GM19324 (cell line): ENCODE measurements around the gene PIK3C2G.

Source experiments
- ATAC-seq: cut with Tn5 transposase; IDR thresholded peaks from one replicate; pipeline ENCODE4 v1.9.1; 2021; ENCODE audit warnings: mild to moderate bottlenecking, moderate library complexity; ENCODE audit not compliant: unreplicated experiment, low FRiP score

Gene PIK3C2G

DNA sequence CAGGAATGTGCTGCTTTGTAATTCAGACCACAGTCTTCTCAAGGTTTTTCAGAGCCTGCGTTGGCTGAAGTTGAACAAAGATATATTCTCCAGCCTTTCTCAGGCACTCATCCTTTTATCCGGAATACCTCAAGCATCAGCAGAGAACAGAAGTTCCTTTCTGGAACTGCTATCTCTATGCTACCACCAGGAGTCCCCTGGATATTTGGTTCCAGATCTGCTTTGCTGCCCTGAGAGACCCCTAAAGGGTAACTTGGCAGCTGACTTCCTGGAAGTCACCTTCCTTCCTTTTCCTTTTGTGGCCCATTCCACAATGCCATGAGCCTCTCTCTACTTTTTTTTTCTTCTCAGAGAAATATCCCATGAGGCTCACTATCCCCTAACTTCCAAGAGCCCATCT, 288.3 kb downstream of the PIK3C2G start:
- no peak for ATAC-seq

DNA sequence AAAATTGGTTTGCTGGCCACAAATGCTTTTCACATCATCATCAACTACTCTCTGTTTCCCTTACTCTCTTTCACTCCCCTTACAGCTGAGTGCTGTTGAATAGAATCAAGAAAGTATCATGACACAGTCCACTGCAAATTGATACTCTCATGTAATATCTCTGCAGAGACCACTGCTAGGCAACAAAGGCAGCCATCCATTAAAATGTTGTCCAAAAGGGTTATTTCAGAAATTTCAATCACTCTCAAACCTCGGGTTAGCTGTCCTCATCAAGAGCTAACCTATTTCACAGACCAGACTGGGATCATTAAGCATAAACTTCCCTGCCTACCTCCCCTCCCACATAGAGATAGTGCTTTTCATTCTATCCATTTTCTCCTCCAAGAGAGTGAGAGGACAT, 289.8 kb downstream of the PIK3C2G start:
- ATAC-seq = no peak

DNA sequence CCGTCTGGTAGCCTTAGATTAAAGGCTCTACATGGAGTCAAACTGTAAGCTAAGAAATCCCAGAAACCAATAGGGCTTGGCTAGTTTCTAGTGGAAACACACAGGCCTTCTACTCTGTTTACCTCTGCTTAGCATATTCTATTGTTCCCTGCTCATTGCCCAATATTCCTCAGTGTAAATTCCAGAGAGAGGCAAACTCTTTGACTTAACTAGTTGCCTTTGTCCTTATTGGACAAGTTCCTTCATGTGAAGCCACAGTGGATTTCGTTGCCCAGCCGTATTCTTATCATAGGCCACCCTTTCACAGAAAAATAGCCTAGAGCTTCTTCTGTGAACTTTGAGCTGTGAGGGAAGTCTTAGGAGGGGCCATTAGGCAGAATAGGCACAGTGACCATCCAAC, 290.4 kb downstream of the PIK3C2G start:
- ATAC-seq = no peak

DNA sequence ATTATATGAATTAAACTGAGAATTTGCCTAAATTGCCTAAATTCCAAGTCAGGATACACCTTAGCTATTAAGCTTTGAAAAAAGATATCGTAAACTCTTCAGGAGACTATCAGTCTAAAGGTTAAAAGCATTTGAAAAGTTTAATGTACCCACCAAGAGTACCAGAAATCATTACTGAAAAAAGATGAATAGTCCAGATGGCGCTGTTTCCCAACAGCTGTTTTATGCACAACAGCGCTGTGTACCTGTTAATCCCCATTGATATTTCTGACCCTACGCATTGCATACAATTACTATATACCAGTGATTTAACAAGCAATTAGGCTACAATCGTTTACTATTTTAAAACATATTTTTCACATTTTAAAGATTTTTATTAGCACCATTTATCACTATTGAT, 291.5 kb downstream of the PIK3C2G start:
- no peak for ATAC-seq

DNA sequence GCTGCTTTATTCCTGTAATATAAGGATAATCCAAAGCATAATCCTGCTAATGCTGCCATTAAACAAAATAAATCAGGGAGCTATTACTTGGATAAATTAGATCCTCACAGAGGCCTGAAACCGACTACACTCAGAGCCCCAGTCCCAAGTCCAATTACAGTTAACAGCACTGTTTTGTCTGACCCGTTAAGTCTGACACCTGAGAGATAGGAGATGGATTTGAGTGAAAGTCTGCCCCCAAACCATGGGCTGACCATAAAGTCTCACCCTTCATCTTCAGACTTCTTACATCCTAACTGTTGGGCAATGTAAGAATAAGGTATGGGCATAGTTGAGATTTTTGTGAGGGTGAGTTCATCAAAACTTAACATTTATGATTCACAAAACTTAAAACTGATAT, 294.8 kb downstream of the PIK3C2G start:
- no peak for ATAC-seq

DNA sequence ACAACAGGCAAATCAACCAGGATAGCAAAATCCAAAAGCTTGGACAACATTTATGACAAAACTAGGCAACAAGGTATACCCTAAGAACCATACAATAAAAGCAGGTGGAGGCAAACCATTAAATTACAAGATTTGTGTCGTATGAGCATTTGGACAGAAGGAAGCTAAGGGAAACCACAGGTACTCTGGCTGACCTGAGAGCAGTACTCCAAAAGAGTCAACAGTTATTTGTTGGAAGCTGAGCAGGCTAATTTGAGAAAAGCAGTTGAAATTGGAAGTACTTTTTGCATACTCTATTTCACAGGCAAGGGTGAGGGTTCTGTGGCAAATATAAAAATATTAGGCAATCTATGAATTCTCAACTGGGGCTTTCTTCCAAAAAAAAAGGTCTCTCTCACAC, 297.9 kb downstream of the PIK3C2G start:
- ATAC-seq = no peak

DNA sequence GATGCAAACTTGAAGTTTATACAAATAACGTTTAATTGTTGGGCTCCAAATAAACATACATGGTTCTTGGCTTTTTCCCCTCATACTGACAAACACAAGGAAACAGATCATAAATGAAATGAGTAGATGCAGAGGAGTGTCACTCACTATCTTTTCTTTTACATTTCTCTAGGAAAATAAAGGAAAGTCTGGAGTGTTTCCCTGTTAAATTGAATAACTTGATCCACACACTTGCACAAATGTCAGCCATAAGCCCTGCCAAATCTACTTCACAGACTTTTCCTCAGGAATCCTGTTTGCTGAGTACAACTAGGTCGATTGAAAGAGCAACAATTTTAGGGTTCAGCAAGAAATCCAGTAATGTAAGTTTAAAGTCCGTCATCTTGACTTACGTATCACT, 301.2 kb downstream of the PIK3C2G start:
- ATAC-seq = no peak

DNA sequence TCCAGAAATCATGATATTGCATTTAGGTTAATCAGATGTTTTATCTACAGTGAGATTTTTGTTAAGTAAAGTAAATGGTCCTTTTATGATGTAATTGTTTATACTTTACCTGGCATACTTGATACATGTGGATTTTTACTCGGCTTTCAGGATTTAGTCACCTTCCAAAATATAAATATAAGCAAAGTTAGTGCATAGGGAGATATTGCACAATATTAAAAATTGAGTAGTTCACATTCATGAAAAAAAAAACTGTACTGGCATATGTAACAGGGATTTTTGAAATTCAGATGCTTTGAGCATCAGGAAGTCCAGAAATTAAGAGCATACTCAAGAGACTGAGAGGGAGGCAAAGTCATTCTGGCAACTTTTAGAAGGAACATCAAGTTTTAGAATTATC, 303.0 kb downstream of the PIK3C2G start:
- no peak for ATAC-seq

DNA sequence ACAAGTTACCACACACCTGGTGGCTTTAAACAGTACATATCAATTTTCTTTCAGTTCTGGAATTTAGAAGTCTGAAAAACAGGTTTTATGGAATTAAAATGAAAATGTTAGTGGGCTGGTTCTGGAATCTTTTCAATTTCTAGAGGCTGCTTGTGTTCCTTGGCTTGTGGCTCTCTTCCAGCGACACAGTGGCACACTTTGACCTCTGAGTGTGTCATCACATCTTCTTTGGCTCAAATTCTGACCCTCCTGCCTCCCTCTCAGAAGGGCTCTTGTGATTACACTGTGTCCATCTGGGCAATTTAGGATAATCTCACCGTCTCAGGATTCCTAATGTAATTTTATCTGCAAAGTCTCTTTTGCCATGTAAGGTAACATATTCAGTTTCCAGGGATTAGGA, 306.5 kb downstream of the PIK3C2G start:
- no peak for ATAC-seq

DNA sequence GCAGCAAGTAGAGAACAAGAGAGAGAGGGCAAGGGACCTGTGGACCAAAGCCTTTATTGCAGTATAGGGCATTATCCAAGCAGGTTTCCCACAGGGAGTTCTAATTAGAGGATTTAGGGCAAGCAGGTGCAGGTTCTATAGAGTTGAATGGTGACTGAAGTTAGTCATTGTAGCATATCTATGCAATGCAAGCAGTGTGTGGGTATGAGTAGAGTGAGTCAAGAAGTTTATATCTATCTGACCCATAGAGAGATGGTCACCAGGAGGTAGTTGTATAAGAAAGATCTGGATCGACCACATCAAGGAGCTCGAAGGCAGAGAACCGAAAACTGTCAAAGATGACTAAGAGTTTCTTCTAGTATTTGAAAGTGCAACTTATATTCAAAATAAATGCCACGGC, 309.2 kb downstream of the PIK3C2G start:
- no peak for ATAC-seq

DNA sequence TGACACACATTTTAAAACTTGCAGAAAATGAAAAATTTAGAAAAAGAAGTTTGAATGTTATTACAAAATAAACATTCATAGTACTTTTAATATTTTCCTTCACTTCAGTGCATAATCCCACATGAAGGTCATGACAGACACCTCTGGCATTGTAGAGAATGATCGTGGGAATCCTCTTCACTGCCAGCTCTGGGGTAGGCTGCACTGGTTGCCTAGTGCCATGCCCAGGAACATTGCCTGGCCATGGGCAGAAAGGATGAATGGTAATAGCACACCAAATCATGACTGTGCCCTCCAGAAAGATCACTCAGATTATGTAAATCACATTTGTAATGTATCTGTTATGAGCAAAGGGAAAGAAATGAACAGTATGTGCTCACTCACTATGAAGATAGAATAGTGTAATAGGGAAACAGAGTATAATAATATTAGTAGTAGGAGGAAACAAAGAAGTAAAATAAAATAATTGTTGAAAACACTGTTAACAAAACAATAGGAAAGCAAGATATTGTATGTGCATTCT, 314.8 kb downstream of the PIK3C2G start:
- ATAC-seq = no peak

DNA sequence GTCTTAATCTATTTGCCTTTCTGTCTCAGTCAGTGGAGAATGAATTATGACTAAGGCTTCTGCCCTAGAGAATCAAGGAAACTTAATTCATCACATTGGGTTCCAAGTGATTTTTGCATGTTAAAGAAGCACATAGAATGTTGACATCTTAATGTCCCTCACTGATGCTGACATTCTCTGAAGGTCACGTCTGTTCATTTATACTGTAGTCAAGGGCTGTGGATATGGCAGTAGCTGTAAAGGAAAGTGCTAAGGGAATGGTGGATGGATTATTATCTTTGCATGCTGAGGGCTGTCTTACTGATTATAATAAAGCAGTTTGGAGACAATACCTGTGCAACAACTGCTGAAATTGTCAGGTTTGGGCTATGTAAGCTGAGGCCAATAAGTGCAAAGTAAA, 315.3 kb downstream of the PIK3C2G start:
- ATAC-seq = no peak

DNA sequence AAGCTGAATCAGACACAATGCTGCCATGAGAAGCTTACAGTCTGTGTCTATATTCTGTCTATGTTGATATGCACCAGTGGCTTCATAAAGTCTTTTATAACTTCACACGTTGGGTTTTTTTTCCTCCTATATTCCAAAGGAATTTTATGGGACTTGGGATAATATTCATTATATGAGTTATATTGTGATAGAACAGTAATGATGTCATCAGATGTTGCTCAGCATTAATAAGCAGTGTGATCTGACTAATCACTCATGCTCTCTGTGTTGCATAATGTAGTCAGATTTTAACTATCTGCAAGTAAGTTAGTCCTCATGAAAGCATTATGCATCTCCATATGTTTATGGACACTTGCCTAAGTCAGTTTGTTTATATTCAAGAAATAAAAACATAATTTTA, 316.9 kb downstream of the PIK3C2G start:
- no peak for ATAC-seq

DNA sequence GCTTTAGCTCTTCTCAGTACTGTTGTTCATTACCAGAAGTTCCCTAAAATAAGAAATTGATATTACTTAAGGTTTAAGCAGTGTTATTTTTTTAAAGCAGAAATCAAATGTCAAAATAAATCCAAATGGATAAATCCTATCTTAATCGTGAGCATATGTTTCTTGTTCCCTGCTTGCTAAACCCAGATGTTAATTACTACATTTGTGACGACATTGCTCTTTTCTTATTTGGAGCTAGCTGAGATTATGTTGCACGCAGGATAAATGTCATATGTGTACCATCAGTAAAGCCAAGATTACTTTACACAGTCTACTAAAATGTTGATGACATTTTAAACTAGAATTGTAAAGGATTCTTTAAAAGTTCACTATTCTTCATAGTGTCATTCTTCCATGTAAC, 319.0 kb downstream of the PIK3C2G start:
- no peak for ATAC-seq

DNA sequence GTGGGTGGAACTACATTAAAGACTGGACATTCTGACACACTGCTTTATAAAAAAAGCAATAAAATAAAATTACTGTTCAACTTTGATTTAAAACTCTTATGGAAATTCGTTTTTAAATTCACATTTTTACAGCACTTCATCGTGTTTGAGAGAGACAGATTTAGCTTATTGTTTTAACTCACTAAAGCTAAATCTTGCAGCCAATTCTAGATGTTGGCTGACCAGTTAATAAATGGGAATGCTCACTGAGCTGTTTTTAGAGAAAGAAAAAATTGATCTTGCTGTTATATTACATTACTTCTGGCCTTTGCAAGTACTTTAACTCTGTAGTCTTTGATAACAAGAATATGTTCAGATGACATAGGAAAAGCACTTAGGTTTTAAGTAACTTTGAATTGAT, 319.4 kb downstream of the PIK3C2G start:
- ATAC-seq = no peak

DNA sequence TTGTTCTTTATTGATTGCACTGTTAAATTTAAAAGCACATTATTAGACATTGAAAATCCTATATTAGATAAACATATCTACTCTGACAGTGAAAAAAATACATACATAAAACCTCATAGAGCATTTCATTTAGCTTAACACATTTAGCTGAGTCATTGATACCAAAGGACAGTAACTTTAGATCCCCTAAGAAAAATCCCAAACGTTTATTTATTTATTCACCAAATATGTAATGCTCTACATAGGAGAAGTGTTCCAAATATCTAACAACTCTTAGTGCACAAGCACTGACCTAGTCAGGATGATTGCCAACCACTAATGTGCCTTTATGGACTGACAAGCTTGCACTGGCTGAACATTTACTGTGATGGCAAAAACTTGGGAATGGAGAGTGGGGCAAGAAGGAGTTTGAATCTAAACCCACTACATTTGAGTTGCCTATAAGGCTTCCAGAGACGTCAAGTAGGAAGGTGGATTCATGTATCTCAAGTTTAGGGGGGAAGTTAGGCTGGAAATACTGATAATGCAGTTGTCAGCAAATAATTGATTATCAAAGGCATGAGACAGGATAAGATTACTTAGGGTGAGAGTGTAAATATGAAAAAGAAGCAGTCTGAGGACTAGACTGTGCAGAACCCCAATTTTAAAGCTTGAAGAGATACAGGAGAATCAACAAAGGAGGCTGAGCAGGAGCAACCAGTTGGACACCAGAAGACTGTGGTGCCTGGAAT, 320.1 kb downstream of the PIK3C2G start:
- no peak for ATAC-seq

DNA sequence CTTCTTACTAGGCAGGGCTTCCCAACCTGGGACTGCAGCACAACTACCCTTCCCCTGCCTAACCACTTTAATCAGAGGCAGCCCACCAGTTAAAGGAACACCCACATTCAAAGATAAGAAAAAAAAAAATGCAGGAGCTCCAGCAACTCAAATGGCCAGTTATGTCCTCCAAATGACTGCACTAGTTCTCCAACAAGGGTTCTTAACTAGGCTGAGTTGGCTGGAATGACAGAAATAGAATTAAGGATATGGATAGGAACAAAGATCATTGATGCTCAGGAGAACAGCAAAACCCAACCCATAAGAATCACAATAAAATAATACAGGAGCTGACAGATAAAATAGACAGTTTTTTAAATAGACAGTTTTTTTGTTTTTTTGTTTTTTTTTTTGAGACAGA, 322.3 kb downstream of the PIK3C2G start:
- no peak for ATAC-seq

DNA sequence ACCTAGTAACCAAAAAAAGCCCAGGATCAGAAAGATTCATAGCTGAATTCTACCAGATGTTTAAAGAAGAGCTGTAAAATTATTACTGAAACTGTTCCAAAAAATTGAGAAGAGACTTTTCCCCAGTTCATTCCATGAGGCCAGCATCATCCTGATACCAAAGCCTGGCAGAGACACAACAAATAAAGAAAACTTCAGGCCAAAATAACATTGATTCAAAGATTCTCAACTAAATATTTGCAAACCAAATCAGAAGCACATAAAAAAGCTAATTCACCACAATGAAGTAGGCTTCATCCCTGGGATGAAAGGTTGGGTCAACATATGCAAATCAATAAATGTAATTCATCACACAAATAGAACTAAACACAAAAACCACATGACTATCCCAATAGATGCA, 325.3 kb downstream of the PIK3C2G start:
- no peak for ATAC-seq

DNA sequence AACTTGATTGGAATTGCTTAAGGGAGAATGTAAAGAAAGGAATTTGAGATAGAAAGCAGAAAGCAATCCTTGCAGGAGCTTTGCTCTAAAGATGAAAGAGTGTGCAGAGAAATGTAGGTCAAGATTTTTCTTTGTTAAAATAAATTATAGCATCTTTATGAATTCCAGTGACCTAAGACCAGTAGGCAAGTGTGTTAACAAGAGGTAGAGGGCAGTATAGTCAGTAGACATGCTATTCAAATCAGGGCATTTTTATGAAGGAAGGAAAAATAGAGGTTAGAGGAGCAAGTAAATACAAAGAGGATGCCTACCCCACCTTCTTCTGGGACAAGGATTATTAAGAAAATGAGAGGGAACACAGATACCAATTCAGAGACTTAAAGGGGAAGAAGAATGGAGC, 328.0 kb downstream of the PIK3C2G start:
- ATAC-seq = no peak

DNA sequence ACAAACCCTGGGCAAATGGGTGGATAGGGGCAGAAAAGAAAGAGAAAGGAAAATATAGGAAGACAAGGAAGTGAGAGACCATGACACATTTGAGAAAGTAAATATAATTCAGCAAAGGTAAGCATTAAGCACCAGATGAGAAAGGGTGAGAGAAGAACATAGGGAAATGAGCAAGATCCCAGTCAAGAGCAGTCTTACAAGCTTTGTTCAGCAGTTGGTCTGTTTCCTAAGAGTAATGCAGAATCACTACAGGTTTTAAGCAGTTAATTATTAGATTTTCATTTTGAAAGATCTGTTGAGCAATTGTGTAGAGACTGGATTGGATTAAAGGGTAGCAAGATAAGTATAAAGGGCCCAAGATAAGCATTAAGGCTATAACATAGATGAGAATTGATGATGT, 330.2 kb downstream of the PIK3C2G start:
- ATAC-seq = no peak

DNA sequence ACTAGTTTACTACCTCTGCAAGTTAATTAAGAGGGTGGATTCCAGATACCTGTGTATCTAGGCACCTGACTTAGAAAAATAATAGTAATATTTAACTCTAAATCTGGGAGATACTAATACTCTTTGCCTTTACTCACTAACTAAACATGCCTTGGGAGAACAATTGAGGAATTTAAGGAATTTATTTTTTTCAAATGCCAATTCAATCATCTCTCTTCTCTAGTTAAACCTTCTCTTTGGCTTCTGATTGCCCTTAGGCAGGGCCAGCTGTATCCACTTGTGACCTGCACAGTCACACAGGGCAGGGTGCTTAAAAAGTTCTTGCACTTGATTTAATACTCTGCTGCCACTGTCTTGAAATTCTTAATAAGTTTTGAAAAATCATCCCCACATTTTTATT, 334.1 kb downstream of the PIK3C2G start:
- no peak for ATAC-seq

DNA sequence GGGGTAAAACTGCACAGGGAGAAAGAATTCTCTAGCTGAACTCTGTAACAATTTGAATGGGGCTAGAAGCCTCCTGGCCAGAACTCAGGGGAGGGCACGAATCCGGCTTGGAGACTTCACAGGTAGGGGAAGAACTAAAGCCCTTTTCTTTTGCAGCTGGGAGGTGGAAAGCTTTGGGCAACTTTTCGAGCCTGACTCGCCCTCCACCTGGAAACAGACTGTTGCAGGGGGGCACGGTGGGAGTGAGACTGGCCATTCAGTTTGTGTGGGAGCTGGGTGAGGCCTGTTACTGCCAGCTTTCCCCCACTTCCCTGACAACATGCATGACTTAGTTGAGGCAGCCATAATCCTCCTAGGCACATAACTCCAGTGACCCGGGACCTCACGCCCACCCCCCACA, 340.6 kb downstream of the PIK3C2G start:
- no peak for ATAC-seq

DNA sequence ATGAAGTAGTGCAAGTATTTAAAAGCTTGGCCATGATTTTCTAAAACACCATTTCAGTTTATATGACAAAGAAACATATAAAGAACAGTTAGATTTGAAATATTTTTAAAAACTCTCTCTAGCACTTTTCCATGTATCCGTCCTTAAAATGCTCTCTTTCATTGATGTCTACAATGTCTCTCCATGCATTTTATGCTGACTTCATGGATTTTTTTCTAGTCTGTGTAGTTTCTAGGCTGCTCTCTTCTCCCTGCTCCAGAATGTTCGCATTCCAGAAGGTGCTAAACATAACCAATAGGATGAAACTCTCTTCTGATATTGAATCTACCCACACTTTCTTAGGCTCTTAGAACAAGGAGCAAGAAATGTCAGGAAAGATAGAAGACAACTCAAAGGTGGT, 351.7 kb downstream of the PIK3C2G start:
- no peak for ATAC-seq
